ENCODE data around the gene LDLRAD3. TPM values are rescaled to one million over a fixed set of nuclear protein-coding genes. Genes with fewer than 3 reads are reported as not detected.

Gene LDLRAD3
- total and polyA plus RNA-seq, 3 donors from 2014 or later: 7.1 to 14.6 (median 12.0) TPM

DNA sequence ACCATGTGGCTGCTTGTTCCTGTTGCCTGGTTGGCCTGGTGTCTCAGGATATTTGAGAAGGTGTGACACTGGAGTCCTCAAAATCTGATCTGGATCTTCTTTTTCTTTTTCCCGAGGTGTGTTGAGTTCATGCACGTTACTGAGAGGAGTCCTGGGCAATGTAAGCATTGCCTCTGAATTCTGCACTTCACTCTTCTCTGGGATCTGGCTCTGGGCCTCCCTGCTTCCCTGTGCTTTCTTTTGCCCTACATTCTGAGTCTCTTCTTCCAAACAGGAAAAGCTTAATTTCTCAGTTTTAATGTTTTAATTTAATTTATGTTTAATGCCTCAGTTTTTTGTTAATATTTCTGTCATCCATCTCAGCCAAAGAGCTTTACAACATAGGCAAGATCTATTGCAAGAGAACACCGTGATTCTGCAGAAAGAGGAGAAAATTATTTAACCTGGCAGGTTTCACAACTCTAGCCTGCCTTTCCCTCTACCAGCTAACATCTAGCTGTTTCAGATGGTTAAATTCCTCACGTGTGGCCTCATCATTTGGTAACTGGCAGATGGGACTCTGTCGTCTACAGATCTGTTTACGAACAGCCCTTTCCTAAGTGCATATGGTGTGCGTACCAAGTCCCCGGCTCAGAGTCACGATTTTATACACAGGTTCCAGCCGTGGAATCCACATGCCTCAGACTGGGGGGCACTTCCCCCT, 24.7 kb downstream of the LDLRAD3 start:
- Histone ChIP-seq H3K9me3 (no peaks in the 10 kb centered on the region), H3K27ac (no peak overlapping the region), H3K4me3 (no peak overlapping the region), H3K27me3 (no peaks in the 10 kb centered on the region), H3K36me3 (ENCODE audit: low read depth, missing control alignments) (no peaks in the 10 kb centered on the region), H3K4me1 (peaks cover 4% of the 10 kb centered on the region)
- intact Hi-C loops (cut with DNase I; ENCODE audit: low total_unique reads): no loop called here
- no peak for DNase-seq
- TF ChIP-seq, protein P1, sequence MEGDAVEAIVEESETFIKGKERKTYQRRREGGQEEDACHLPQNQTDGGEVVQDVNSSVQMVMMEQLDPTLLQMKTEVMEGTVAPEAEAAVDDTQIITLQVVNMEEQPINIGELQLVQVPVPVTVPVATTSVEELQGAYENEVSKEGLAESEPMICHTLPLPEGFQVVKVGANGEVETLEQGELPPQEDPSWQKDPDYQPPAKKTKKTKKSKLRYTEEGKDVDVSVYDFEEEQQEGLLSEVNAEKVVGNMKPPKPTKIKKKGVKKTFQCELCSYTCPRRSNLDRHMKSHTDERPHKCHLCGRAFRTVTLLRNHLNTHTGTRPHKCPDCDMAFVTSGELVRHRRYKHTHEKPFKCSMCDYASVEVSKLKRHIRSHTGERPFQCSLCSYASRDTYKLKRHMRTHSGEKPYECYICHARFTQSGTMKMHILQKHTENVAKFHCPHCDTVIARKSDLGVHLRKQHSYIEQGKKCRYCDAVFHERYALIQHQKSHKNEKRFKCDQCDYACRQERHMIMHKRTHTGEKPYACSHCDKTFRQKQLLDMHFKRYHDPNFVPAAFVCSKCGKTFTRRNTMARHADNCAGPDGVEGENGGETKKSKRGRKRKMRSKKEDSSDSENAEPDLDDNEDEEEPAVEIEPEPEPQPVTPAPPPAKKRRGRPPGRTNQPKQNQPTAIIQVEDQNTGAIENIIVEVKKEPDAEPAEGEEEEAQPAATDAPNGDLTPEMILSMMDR (IDR thresholded peaks at IDR 0.05): no peak
- TF ChIP-seq POLR2A (IDR thresholded peaks at IDR 0.05): no peak
- 83 to 88% methylated on average over 10 of the region's 10 CpGs for WGBS, 2 donors

DNA sequence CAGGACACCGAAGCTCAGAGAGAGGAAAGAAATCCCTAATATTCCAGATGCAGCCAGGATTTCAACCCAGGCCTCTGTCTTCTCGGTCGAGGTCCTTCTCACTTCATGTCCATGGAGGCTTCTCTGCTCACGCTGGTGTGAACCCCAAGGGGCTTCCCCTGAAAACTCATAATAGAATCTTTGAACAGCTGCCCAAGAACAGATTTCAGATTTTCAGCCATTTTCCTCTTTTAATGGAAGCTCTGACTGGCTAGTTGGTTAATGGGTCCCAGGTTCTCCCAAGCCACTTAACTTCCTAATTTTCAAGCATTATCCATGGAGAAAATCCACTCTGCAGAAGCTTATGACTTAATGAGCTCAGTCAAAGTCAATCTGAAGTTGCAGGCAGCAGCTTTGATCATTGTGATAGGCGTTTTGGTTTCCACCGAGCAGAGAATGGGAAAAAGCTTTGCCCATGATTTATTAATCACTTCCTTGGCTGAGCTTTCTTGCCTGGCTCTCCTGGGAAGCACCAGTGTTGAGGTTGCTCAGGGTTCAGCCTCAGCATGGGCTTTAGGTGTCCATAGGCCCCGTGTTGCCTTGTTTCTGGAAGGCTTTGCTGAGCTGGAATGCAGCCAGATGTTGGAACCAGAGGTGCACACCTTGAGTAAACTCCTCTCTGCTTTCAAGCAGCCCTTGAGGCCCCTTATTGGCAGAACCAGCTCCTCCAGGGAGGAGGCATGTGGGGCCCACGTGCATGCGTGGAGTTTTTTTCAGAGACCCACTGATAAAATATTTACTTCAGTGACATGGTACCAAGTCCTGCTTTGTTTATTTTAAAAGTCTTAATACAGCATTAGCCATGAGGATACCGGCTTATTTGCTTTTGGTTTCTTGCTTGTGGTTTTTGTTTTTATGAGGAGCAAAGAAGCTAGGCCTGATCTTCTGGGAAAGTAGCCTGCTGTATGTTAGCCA, 25.5 kb downstream of the LDLRAD3 start:
- TF ChIP-seq, protein P1 (IDR thresholded peaks at IDR 0.05): no peak
- TF ChIP-seq POLR2A (IDR thresholded peaks at IDR 0.05): no peak
- no peaks in the 10 kb centered on the region for H3K36me3 ChIP-seq (ENCODE audit: low read depth, missing control alignments)
- 65 to 81% methylated on average over 10 of the region's 10 CpGs for WGBS, 2 donors
- H3K9me3 ChIP-seq: no peaks in the 10 kb centered on the region
- no peaks in the 10 kb centered on the region for H3K27me3 ChIP-seq
- no peak overlapping the region for H3K4me3 ChIP-seq
- no peak overlapping the region for H3K27ac ChIP-seq
- peaks cover 4% of the 10 kb centered on the region for H3K4me1 ChIP-seq
- intact Hi-C loops (cut with DNase I; ENCODE audit: low total_unique reads): no loop called here
- no peak for DNase-seq

DNA sequence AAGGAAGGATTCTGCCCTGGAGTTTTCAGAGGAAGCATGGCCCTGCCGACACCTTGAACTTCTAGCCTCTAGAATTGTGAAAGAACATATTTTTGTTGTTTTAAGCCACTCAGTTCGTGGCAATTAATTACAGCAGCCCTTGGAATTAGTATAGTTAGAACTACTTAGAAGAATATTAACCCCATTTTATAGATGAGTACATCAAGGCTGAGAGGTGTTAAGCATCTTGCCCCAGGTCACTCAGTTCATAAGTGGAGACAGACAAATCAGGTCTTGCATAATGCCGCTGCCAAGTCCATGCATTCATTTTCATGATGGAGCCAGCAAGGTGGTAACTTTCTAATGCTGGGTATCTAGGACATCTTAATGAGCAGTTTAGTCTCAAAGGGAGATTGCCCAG, 26.6 kb downstream of the LDLRAD3 start:
- no peak overlapping the region for H3K27ac ChIP-seq
- WGBS, 2 donors: 82 to 89% methylated on average over 3 of the region's 3 CpGs
- intact Hi-C loops (cut with DNase I; ENCODE audit: low total_unique reads): no loop called here

DNA sequence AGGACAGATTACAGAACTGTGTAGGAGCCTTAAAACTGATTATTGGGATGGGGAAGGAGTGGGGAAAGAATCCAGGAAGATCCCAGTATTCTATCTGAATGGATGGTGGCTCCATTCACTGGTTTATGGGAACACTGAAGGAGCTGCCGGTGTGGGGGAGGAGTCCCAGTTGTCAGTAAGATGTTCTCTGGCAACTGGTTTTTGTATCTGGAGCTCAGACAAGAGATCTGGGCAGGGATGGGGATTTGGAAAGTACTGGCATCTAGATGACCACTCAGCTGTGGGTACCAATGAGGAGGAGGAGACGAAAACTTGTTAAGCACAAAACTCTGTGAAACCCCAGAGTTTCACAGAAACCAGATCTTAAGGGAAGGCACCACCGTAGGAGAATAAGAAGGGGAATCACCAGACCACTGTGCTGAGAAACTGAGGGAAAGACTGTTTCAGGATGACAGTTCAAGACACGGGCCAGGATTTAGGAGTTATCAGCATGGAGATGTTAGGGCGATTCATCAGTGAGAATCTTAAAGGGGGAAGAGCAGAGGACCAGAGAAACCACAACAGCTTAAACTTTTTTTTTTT, 28.1 kb downstream of the LDLRAD3 start:
- TF ChIP-seq, protein P1 (IDR thresholded peaks at IDR 0.05): no peak
- no peak for TF ChIP-seq POLR2A (IDR thresholded peaks at IDR 0.05)
- H3K27me3 ChIP-seq: no peaks in the 10 kb centered on the region
- intact Hi-C loops (cut with DNase I; ENCODE audit: low total_unique reads): no loop called here
- WGBS, 2 donors: 86 to 88% methylated on average over 5 of the region's 5 CpGs
- H3K27ac ChIP-seq: no peak overlapping the region
- DNase-seq: no peak
- H3K4me3 ChIP-seq: no peak overlapping the region
- no peaks in the 10 kb centered on the region for H3K36me3 ChIP-seq (ENCODE audit: low read depth, missing control alignments)
- H3K9me3 ChIP-seq: no peaks in the 10 kb centered on the region
- H3K4me1 ChIP-seq: peaks cover 3% of the 10 kb centered on the region

More for the DNA sequence above, 26.6 kb downstream of the LDLRAD3 start:
- TF ChIP-seq, protein P1 (IDR thresholded peaks at IDR 0.05): no peak
- no peak for TF ChIP-seq POLR2A (IDR thresholded peaks at IDR 0.05)
- H3K27me3 ChIP-seq: no peaks in the 10 kb centered on the region
- no peak for DNase-seq
- no peak overlapping the region for H3K4me3 ChIP-seq
- no peaks in the 10 kb centered on the region for H3K36me3 ChIP-seq (ENCODE audit: low read depth, missing control alignments)
- H3K4me1 ChIP-seq: peaks cover 4% of the 10 kb centered on the region
- H3K9me3 ChIP-seq: no peaks in the 10 kb centered on the region
